Psoas muscle (tissue), 8 donors: Measurements from ENCODE around the gene COL23A1. TPM values are rescaled to one million over a fixed set of nuclear protein-coding genes. Genes with fewer than 3 reads are reported as not detected.

Experiments
- ATAC-seq, 4 donors: fragments of 200-7000 bp; cut with Tn5 transposase; one replicate each; pipeline ENCODE4 v1.9.1; 2020; ENCODE audit warnings: moderate library complexity in 3 of 4, mild to moderate bottlenecking in 2 of 4
- DNase-seq, 2 donors: peaks; one replicate each; pipeline ENCODE4 v3.0.0-alpha.2; 2020
- H3K27ac ChIP-seq: fragments of 200-600 bp; one replicate; pipeline ENCODE4 v1.8.0; 2022
- H3K27me3 ChIP-seq, 3 donors: fragments of 200-600 bp in 1 of 3; one replicate each; pipeline versions ENCODE4 v1.6.1 to v1.8.0; 2013 to 2022; ENCODE audit warnings: low read length in 2 of 3, mild to moderate bottlenecking in 2 of 3, moderate library complexity in 1 of 3; ENCODE audit not compliant: insufficient read depth in 3 of 3
- H3K36me3 ChIP-seq, 2 donors: fragments of 200-600 bp in 1 of 2; one replicate each; pipeline versions ENCODE4 v1.6.1 to v1.8.0; 2013 to 2022; ENCODE audit warnings: low read depth in 1 of 2, mild to moderate bottlenecking in 1 of 2, moderate library complexity in 1 of 2; ENCODE audit not compliant: insufficient read depth in 1 of 2
- H3K4me1 ChIP-seq: fragments of 200-600 bp; one replicate; pipeline ENCODE4 v1.8.0; 2022
- H3K4me3 ChIP-seq: fragments of 200-600 bp; one replicate; pipeline ENCODE4 v1.8.0; 2022; ENCODE audit warnings: mild to moderate bottlenecking
- H3K9me3 ChIP-seq: fragments of 200-600 bp; one replicate; pipeline ENCODE4 v1.8.0; 2022
- CTCF ChIP-seq: fragments of 200-600 bp; IDR thresholded peaks from one replicate; pipeline ENCODE4 v1.8.0; 2022; ENCODE audit warnings: antibody characterized with exemption
- WGBS, 3 donors: extraction: QIAGEN DNeasy Blood & Tissue Kit; methylation state at CpG; one replicate each; pipeline versions ENCODE4 v1.1.6 to v1.1.7; 2013; 5-methylcytosine and 5-hydroxymethylcytosine counted together
- intact Hi-C, 2 donors: fragments of 100-400 bp; cut with DNase I; formaldehyde crosslinking; loops; one replicate each; pipeline versions ENCODE4 v1.11.0 to v1.14.2; 2022
- polyA plus RNA-seq, 3 donors: library from polyadenylated mRNA; stranded (reverse); fragments of 200-250 nt; gene quantifications; one replicate each; pipeline ENCODE4 v1.2.3, GENCODE V29; 2013
- total RNA-seq, 4 donors: library from RNA; stranded (reverse); fragmentation: NEBNext Ultra II Directional in 2 of 4; extraction: Animal tissue kit (Norgen Biotek cat#: 25700) in 2 of 4; gene quantifications; one replicate each; pipeline versions ENCODE4 v1.2.1 to v1.2.4, GENCODE V29; 2021 to 2023
- donor health status: healthy with polysubstance abuse.
- donor health status: DM: no; HTN: no; CAD: no; lungs with moderate emphysema.
- donor health status: Bipolar disorder and iron deficiency.
- donor health status: healthy.
- donor health status: DM: yes; HTN: yes; CAD: no.
- donor health status: DM: no; HTN: no; CAD: no.
- donor health status: DM: no; HTN: no; CAD: no.
- donor health status: DM: yes; HTN: yes; CAD: no.

Gene COL23A1
- total and polyA plus RNA-seq, 7 donors = 0.66 to 3.0 (median 1.2) TPM

GRCh38 chr5:178499352-178499751 is 90.8 kb downstream of the COL23A1 start:
- no peak overlapping the region for H3K4me3 ChIP-seq
- intact Hi-C loops = no loop called here
- H3K27ac ChIP-seq = no peak overlapping the region
- no peaks in the 10 kb centered on the region for H3K27me3 ChIP-seq
- no peak for DNase-seq
- WGBS, 3 donors = 63 to 69% (median 66%) methylated on average over 6 of the region's 6 CpGs
- ATAC-seq = no peak
- no peaks in the 10 kb centered on the region for H3K9me3 ChIP-seq
- no peak for TF ChIP-seq CTCF
- no peaks in the 10 kb centered on the region for H3K4me1 ChIP-seq
- H3K36me3 ChIP-seq = no peaks in the 10 kb centered on the region

- DNase-seq (no peak), ATAC-seq (no peak)
- no peaks in the 10 kb centered on the region for H3K9me3 ChIP-seq
- no peak overlapping the region for H3K4me3 ChIP-seq
- H3K27me3 ChIP-seq = no peaks in the 10 kb centered on the region
- no peaks in the 10 kb centered on the region for H3K36me3 ChIP-seq
- no peak for TF ChIP-seq CTCF
- 30 to 76% (median 62%) methylated on average over 1 of the region's 1 CpG for WGBS, 3 donors
- intact Hi-C loops = no loop called here
- no peak overlapping the region for H3K27ac ChIP-seq
- no peaks in the 10 kb centered on the region for H3K4me1 ChIP-seq
Measured at GRCh38 chr5:178496642-178497041, 93.6 kb downstream of the COL23A1 start.

GRCh38 chr5:178496214-178496613 is 94.0 kb downstream of the COL23A1 start:
- no peak for TF ChIP-seq CTCF
- intact Hi-C loops = no loop called here
- Histone ChIP-seq H3K27me3 (no peaks in the 10 kb centered on the region), H3K4me3 (no peak overlapping the region), H3K27ac (no peak overlapping the region), H3K36me3 (no peaks in the 10 kb centered on the region), H3K4me1 (no peaks in the 10 kb centered on the region), H3K9me3 (no peaks in the 10 kb centered on the region)
- WGBS, 3 donors = 78 to 86% (median 78%) methylated on average over 5 of the region's 5 CpGs
- DNase-seq = no peak
- ATAC-seq = no peak

DNA sequence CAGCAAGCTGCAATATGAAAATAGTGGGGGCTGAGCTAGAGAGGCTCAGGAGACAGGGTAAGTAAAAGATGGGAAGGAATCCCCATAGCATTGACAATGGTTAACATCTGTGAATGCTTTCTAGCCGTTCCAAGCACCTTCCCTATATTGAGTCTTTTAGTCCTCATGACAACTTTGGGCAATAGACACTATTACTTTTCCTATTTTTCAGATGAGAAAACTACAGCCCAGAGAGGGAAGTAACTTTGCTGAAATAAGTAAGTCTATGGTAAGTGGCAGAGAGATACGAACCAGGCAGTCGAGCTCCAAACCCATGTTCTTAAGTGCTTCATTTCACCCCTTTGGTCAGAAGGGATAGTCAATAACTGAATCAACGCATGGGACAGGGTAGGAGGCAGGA is 94.5 kb downstream of the COL23A1 start:
- Histone ChIP-seq H3K27ac (no peak overlapping the region), H3K9me3 (no peaks in the 10 kb centered on the region), H3K36me3 (no peaks in the 10 kb centered on the region), H3K4me1 (no peaks in the 10 kb centered on the region), H3K4me3 (no peak overlapping the region), H3K27me3 (no peaks in the 10 kb centered on the region)
- ATAC-seq (no peak), DNase-seq (no peak)
- intact Hi-C loops = no loop called here
- no peak for TF ChIP-seq CTCF
- 85 to 90% (median 90%) methylated on average over 4 of the region's 4 CpGs for WGBS, 3 donors

DNA sequence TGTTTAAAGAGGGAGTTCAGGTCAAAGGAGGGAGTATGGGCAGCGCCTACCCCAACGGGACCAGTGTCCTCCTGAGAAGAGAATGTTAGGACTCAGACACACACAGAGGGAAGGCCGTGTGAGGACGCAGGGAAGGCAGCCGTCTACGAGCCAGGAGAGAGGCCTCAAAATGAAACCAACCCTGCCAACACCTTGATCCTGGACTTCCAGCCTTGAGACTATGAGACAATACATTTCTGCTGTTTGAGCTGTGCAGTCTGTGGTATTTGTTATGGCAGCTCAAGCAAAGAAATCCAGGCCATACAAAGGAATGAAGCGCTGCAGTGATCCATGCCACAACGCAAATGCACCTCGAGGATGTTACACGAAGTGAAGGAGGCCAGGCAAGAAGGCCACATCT is 97.9 kb downstream of the COL23A1 start:
- H3K27ac ChIP-seq = no peak overlapping the region
- 95 to 98% (median 96%) methylated on average over 10 of the region's 10 CpGs for WGBS, 3 donors
- intact Hi-C loops = no loop called here

More for the DNA sequence above, 97.9 kb downstream of the COL23A1 start:
- Histone ChIP-seq H3K9me3 (no peaks in the 10 kb centered on the region), H3K4me3 (no peak overlapping the region), H3K27me3 (peaks cover 0 to 4% (median 0%) of the 10 kb centered on the region in 3 donors), H3K4me1 (no peaks in the 10 kb centered on the region), H3K36me3 (no peaks in the 10 kb centered on the region)
- ATAC-seq (no peak), DNase-seq (no peak)
- TF ChIP-seq CTCF = no peak
